CD4-positive, alpha-beta memory T cell (primary cell): ENCODE results near the gene EML2. TPM values are rescaled to one million over a fixed set of nuclear protein-coding genes. Genes with fewer than 3 reads are reported as not detected.

Experiments used
- CTCF ChIA-PET: fragments of 350-600 bp; sonication (Branson Sonifier 250); formaldehyde crosslinking; loops from one replicate; lab custom pipeline; 2021; ENCODE audit warnings: inconsistent platforms; ENCODE audit not compliant: partially characterized antibody; lab: Charles Lee
- POLR2A ChIA-PET: fragments of 350-600 bp; sonication (Branson Sonifier 250); formaldehyde crosslinking; loops from one replicate; lab custom pipeline; 2021; ENCODE audit not compliant: partially characterized antibody; lab: Charles Lee
- DNase-seq, 5 donors: peaks; one replicate each; pipeline versions ENCODE4 v3.0.0 to v3.0.0-alpha.2; 2020 to 2022; ENCODE audit warnings: mixed read lengths in 1 of 5
- H3K27ac ChIP-seq: one replicate; pipeline ENCODE4 v1.7.0; 2013; ENCODE audit warnings: low read depth, low read length
- H3K27me3 ChIP-seq: 2 replicates; pipeline ENCODE4 v1.7.0; 2013; ENCODE audit warnings: mild to moderate bottlenecking, low read length, moderate library complexity; ENCODE audit not compliant: insufficient read depth
- H3K36me3 ChIP-seq: 2 replicates; pipeline ENCODE4 v1.7.0; 2013; ENCODE audit warnings: mild to moderate bottlenecking, low read length, moderate library complexity; ENCODE audit not compliant: insufficient read depth
- H3K4me1 ChIP-seq: 2 replicates; pipeline ENCODE4 v1.7.0; 2013; ENCODE audit warnings: mild to moderate bottlenecking, low read length, moderate library complexity; ENCODE audit not compliant: insufficient read depth
- H3K4me3 ChIP-seq, 2 donors: one replicate each; pipeline ENCODE4 v1.7.0; 2013; ENCODE audit warnings: low read length in 2 of 2, mild to moderate bottlenecking in 1 of 2
- H3K9me3 ChIP-seq, 2 donors: one replicate each; pipeline ENCODE4 v1.7.0; 2013; ENCODE audit warnings: low read length in 2 of 2, control low read depth in 1 of 2; ENCODE audit not compliant: control insufficient read depth in 1 of 2
- H3K27ac Mint-ChIP-seq, 7 donors: one replicate each; pipeline ENCODE4 v1.8.0; 2020 to 2021; ENCODE audit warnings: mixed read lengths in 7 of 7, mild to moderate bottlenecking in 6 of 7, inconsistent platforms in 3 of 7, moderate library complexity in 3 of 7
- H3K27me3 Mint-ChIP-seq, 2 donors: one replicate each; pipeline ENCODE4 v1.8.0; 2020 to 2021; ENCODE audit warnings: mixed read lengths in 2 of 2
- H3K36me3 Mint-ChIP-seq, 2 donors: one replicate each; pipeline ENCODE4 v1.8.0; 2020 to 2021; ENCODE audit warnings: mixed read lengths in 2 of 2, inconsistent platforms in 1 of 2, mild to moderate bottlenecking in 1 of 2
- H3K4me1 Mint-ChIP-seq, 4 donors: one replicate each; pipeline ENCODE4 v1.8.0; 2020 to 2021; ENCODE audit warnings: mixed read lengths in 4 of 4, mild to moderate bottlenecking in 1 of 4
- H3K4me3 Mint-ChIP-seq, 8 donors: one replicate each; pipeline ENCODE4 v1.8.0; 2020 to 2021; ENCODE audit warnings: mixed read lengths in 8 of 8, mild to moderate bottlenecking in 7 of 8, moderate library complexity in 6 of 8, inconsistent platforms in 3 of 8
- H3K9me3 Mint-ChIP-seq, 8 donors: one replicate each; pipeline ENCODE4 v1.8.0; 2020 to 2021; ENCODE audit warnings: mixed read lengths in 8 of 8, mild to moderate bottlenecking in 5 of 8, inconsistent platforms in 3 of 8, moderate library complexity in 1 of 8
- intact Hi-C: fragments of 100-400 bp; cut with micrococcal nuclease; formaldehyde crosslinking; loops from one replicate; pipeline ENCODE4 v1.15.1; 2023
- polyA plus RNA-seq, 2 donors: library from polyadenylated mRNA; unstranded; fragments of 300-500 nt; fragmentation: Illumina TruSeq; gene quantifications; one replicate each; pipeline ENCODE4 v1.2.3, GENCODE V29; 2021
- total RNA-seq, 2 experiments: library from RNA; stranded (reverse); gene quantifications; one replicate each; pipeline ENCODE4 v1.2.3, GENCODE V29; 2021

Gene EML2
- total and polyA plus RNA-seq, 4 experiments from 2014 or later: 11.0 to 78.0 (median 48.8) TPM

GRCh38 chr19:45677351-45678230, 38.4 kb upstream of the EML2 start:
- no peaks in the 10 kb centered on the region for H3K9me3 Mint-ChIP-seq
- POLR2A ChIA-PET: interaction anchor here (0.7 to 8.6 kb wide), 8 partner anchors 9 to 52 kb away, joined by 3 to 57 read pairs (median 4); partner anchors contain the start of genes GIPR, QPCTL and SNRPD2

GRCh38 chr19:45676851-45677263, 37.7 kb upstream of the EML2 start:
- Histone ChIP-seq H3K4me3 (peak overlapping the region in 1 of 2 donors; percentile 55), H3K9me3 (no peaks in the 10 kb centered on the region), H3K36me3 (no peaks in the 10 kb centered on the region), H3K27me3 (no peaks in the 10 kb centered on the region), H3K4me1 (peaks cover 22% of the 10 kb centered on the region), H3K27ac (no peak overlapping the region)
- Mint-ChIP-seq H3K27me3 (peaks cover 0 to 8% of the 10 kb centered on the region in 2 donors), H3K9me3 (no peaks in the 10 kb centered on the region), H3K36me3 (peaks cover 0 to 2% of the 10 kb centered on the region in 2 donors), H3K4me3 (peak overlapping the region; percentile 65 to 84 (median 77)), H3K4me1 (peaks cover 10 to 26% (median 17%) of the 10 kb centered on the region in 4 donors), H3K27ac (peak overlapping the region in 2 of 7 donors; percentile 31 to 63)
- intact Hi-C loops: loop anchor here (1.0 kb wide), 1 partner anchor 15 kb away; the partner anchor contains the start of gene QPCTL
- DNase-seq: peak; percentile 42 to 71 (median 46)
- POLR2A ChIA-PET: interaction anchor here (0.8 to 8.6 kb wide), 7 partner anchors 8 to 53 kb away, joined by 3 to 57 read pairs (median 5); partner anchors contain the start of genes GIPR, QPCTL and SNRPD2
- CTCF ChIA-PET: interaction anchor here (1.0 to 7.8 kb wide), 7 partner anchors 11 to 122 kb away, joined by 3 to 110 read pairs (median 5); partner anchors contain the start of genes QPCTL and SNRPD2

More at GRCh38 chr19:45677351-45678230, 38.4 kb upstream of the EML2 start:
- intact Hi-C loops: loop anchor here (1.0 kb wide), 1 partner anchor 15 kb away; the partner anchor contains the start of gene QPCTL
- peak overlapping the region in 1 of 2 donors; percentile 27 for H3K4me3 ChIP-seq
- H3K27ac Mint-ChIP-seq: peak overlapping the region in 6 of 7 donors; percentile 69 to 91 (median 74)
- no peak overlapping the region for H3K27ac ChIP-seq
- CTCF ChIA-PET: interaction anchor here (1.0 to 7.8 kb wide), 7 partner anchors 11 to 121 kb away, joined by 3 to 110 read pairs (median 5); partner anchors contain the start of genes QPCTL and SNRPD2
- peaks cover 0 to 5% of the 10 kb centered on the region in 2 donors for H3K36me3 Mint-ChIP-seq
- H3K4me1 Mint-ChIP-seq: peaks cover 12 to 28% (median 20%) of the 10 kb centered on the region in 4 donors
- no peaks in the 10 kb centered on the region for H3K9me3 ChIP-seq
- H3K4me1 ChIP-seq: peaks cover 26% of the 10 kb centered on the region
- peak overlapping the region; percentile 83 to 96 (median 88) for H3K4me3 Mint-ChIP-seq
- no peaks in the 10 kb centered on the region for H3K27me3 ChIP-seq
- H3K27me3 Mint-ChIP-seq: peaks cover 0 to 7% of the 10 kb centered on the region in 2 donors
- peak; percentile 60 to 92 (median 78) for DNase-seq
- H3K36me3 ChIP-seq: no peaks in the 10 kb centered on the region

- peaks cover 12 to 30% (median 18%) of the 10 kb centered on the region in 4 donors for H3K4me1 Mint-ChIP-seq
- ChIA-PET POLR2A (no interaction called here), CTCF (no interaction called here)
- intact Hi-C loops: no loop called here
- peaks cover 19% of the 10 kb centered on the region for H3K4me1 ChIP-seq
- no peak overlapping the region for H3K4me3 ChIP-seq
- H3K9me3 ChIP-seq: no peaks in the 10 kb centered on the region
- no peak overlapping the region for H3K27ac ChIP-seq
- H3K36me3 ChIP-seq: no peaks in the 10 kb centered on the region
- peaks cover 0 to 2% of the 10 kb centered on the region in 2 donors for H3K36me3 Mint-ChIP-seq
- no peaks in the 10 kb centered on the region for H3K9me3 Mint-ChIP-seq
- no peak for DNase-seq
- peak overlapping the region in 1 of 8 donors; percentile 26 for H3K4me3 Mint-ChIP-seq
- no peaks in the 10 kb centered on the region for H3K27me3 ChIP-seq
- H3K27me3 Mint-ChIP-seq: peaks cover 3 to 17% of the 10 kb centered on the region in 2 donors
- peak overlapping the region in 2 of 7 donors; percentile 13 to 35 for H3K27ac Mint-ChIP-seq
These were observed 35.7 kb upstream of the EML2 start for GRCh38 chr19:45674946-45675345.

- H3K9me3 ChIP-seq: no peaks in the 10 kb centered on the region
- ChIA-PET CTCF (interaction anchor here (1.2 to 1.4 kb wide), 2 partner anchors 10 to 23 kb away, joined by 3 to 8 read pairs; no protein-coding TSS in a partner anchor), POLR2A (no interaction called here)
- peak overlapping the region in 2 of 7 donors; percentile 44 to 65 for H3K27ac Mint-ChIP-seq
- H3K4me3 Mint-ChIP-seq: peak overlapping the region in 4 of 8 donors; percentile 14 to 56 (median 44)
- no peaks in the 10 kb centered on the region for H3K9me3 Mint-ChIP-seq
- H3K4me1 ChIP-seq: peaks cover 29% of the 10 kb centered on the region
- H3K36me3 ChIP-seq: no peaks in the 10 kb centered on the region
- no peak overlapping the region for H3K4me3 ChIP-seq
- no peaks in the 10 kb centered on the region for H3K27me3 ChIP-seq
- no peak overlapping the region for H3K27ac ChIP-seq
- H3K4me1 Mint-ChIP-seq: peaks cover 18 to 37% (median 26%) of the 10 kb centered on the region in 4 donors
- peaks cover 4 to 17% of the 10 kb centered on the region in 2 donors for H3K27me3 Mint-ChIP-seq
- intact Hi-C loops: no loop called here
- H3K36me3 Mint-ChIP-seq: no peaks in the 10 kb centered on the region
- DNase-seq: peak in 2 of 5 donors; percentile 20 to 44
These were observed 31.7 kb upstream of the EML2 start for GRCh38 chr19:45670670-45671453.

- Histone ChIP-seq H3K27ac (no peak overlapping the region), H3K36me3 (no peaks in the 10 kb centered on the region), H3K27me3 (no peaks in the 10 kb centered on the region), H3K4me3 (peak overlapping the region; percentile 72 to 73), H3K4me1 (peaks cover 29% of the 10 kb centered on the region), H3K9me3 (no peaks in the 10 kb centered on the region)
- intact Hi-C loops: loop anchor here (1.0 to 2.0 kb wide), 2 partner anchors 13 to 26 kb away; no protein-coding TSS in a partner anchor
- H3K4me3 Mint-ChIP-seq: peak overlapping the region; percentile 85 to 94 (median 90)
- H3K4me1 Mint-ChIP-seq: peaks cover 19 to 39% (median 30%) of the 10 kb centered on the region in 4 donors
- no peaks in the 10 kb centered on the region for H3K9me3 Mint-ChIP-seq
- no peaks in the 10 kb centered on the region for H3K36me3 Mint-ChIP-seq
- POLR2A ChIA-PET: interaction anchor here (1.0 to 2.8 kb wide), 7 partner anchors 10 to 234 kb away, joined by 3 to 19 read pairs (median 5); partner anchors contain the start of genes MYPOP, QPCTL and SNRPD2
- CTCF ChIA-PET: interaction anchor here (0.6 to 1.4 kb wide), 3 partner anchors 10 to 182 kb away, joined by 3 to 4 read pairs (median 4); no protein-coding TSS in a partner anchor
- H3K27me3 Mint-ChIP-seq: peaks cover 4 to 20% of the 10 kb centered on the region in 2 donors
- DNase-seq: peak; percentile 22 to 42 (median 33)
- H3K27ac Mint-ChIP-seq: peak overlapping the region; percentile 12 to 92 (median 87)
These were observed 29.2 kb upstream of the EML2 start for GRCh38 chr19:45668342-45668871.
